Uterus (tissue), 4 donors: ENCODE data around the gene ANKFN1. TPM values are rescaled to one million over a fixed set of nuclear protein-coding genes. Genes with fewer than 3 reads are reported as not detected.

ENCODE experiments used
- DNase-seq, 2 donors: peaks; one replicate each; pipeline ENCODE4 v3.0.0-alpha.2; 2019 to 2020
- H3K27ac ChIP-seq, 2 donors: fragments of 200-600 bp; sonication (generic); 1 replicate in 1 of 2; 2 replicates in 1 of 2; pipeline ENCODE4 v1.5.1; 2016 to 2018
- H3K27me3 ChIP-seq, 2 donors: fragments of 200-600 bp; sonication (generic); one replicate each; pipeline ENCODE4 v1.5.1; 2018 to 2019; ENCODE audit warnings: control low read depth in 1 of 2
- H3K36me3 ChIP-seq, 2 donors: fragments of 200-600 bp; sonication (generic); one replicate each; pipeline ENCODE4 v1.5.1; 2019; ENCODE audit warnings: control low read depth in 1 of 2
- H3K4me1 ChIP-seq, 2 donors: fragments of 200-600 bp; sonication (generic); one replicate each; pipeline ENCODE4 v1.5.1; 2018 to 2019; ENCODE audit warnings: control low read depth in 1 of 2
- H3K4me3 ChIP-seq, 2 donors: fragments of 200-600 bp; sonication (generic); 1 replicate in 1 of 2; 2 replicates in 1 of 2; pipeline ENCODE4 v1.5.1; 2018 to 2019; ENCODE audit warnings: mild to moderate bottlenecking in 1 of 2
- H3K9me3 ChIP-seq, 2 donors: fragments of 200-600 bp; sonication (generic); one replicate each; pipeline ENCODE4 v1.5.1; 2019; ENCODE audit warnings: control low read depth in 1 of 2
- POLR2A ChIP-seq, 2 donors: fragments of 450-650 bp; IDR thresholded peaks; one replicate each; pipeline ENCODE4 v1.6.1; 2016; ENCODE audit warnings: antibody characterized with exemption in 2 of 2, mild to moderate bottlenecking in 1 of 2, moderate library complexity in 1 of 2
- intact Hi-C: fragments of 100-400 bp; cut with DNase I; formaldehyde crosslinking; loops from one replicate; pipeline ENCODE4 v1.15.1; 2023; ENCODE audit warnings: low total_unique reads
- total RNA-seq, 4 donors: library from RNA; depleted of rRNA in 3 of 4; stranded (reverse); fragments of >200 nt in 3 of 4; gene quantifications; one replicate each; pipeline versions ENCODE4 v1.1.0 to v1.2.4, GENCODE V29; 2014 to 2023
- TF ChIP-seq, protein P1 (sequence below), 4 experiments: fragments of 200-600 bp in 2 of 4; fragments of 450-650 bp in 2 of 4; sonication (generic) in 2 of 4; IDR thresholded peaks; one replicate each; pipeline ENCODE4 v1.5.1; 2016 to 2019; ENCODE audit warnings: antibody characterized with exemption in 4 of 4, mild to moderate bottlenecking in 2 of 4, moderate library complexity in 1 of 4
- donor health status: DM: yes; HTN: yes; CAD: no.

The ANKFN1 gene
- total RNA-seq, 4 donors from 2014 or later = 0.27 to 2.6 TPM; not detected in 2

- no peaks in the 10 kb centered on the region for H3K9me3 ChIP-seq
- no peak for DNase-seq
- TF ChIP-seq POLR2A (IDR thresholded peaks at IDR 0.05) = no peak
- TF ChIP-seq, protein P1, sequence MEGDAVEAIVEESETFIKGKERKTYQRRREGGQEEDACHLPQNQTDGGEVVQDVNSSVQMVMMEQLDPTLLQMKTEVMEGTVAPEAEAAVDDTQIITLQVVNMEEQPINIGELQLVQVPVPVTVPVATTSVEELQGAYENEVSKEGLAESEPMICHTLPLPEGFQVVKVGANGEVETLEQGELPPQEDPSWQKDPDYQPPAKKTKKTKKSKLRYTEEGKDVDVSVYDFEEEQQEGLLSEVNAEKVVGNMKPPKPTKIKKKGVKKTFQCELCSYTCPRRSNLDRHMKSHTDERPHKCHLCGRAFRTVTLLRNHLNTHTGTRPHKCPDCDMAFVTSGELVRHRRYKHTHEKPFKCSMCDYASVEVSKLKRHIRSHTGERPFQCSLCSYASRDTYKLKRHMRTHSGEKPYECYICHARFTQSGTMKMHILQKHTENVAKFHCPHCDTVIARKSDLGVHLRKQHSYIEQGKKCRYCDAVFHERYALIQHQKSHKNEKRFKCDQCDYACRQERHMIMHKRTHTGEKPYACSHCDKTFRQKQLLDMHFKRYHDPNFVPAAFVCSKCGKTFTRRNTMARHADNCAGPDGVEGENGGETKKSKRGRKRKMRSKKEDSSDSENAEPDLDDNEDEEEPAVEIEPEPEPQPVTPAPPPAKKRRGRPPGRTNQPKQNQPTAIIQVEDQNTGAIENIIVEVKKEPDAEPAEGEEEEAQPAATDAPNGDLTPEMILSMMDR (IDR thresholded peaks at IDR 0.05) = no peak
- H3K4me3 ChIP-seq = no peak overlapping the region
- intact Hi-C loops = no loop called here
- no peaks in the 10 kb centered on the region for H3K27me3 ChIP-seq
- no peaks in the 10 kb centered on the region for H3K4me1 ChIP-seq
- no peak overlapping the region for H3K27ac ChIP-seq
- no peaks in the 10 kb centered on the region for H3K36me3 ChIP-seq
Measured at GRCh38 chr17:56324676-56325075, 171.4 kb downstream of the ANKFN1 start.

GRCh38 chr17:56325313-56326000 is 172.2 kb downstream of the ANKFN1 start:
- Histone ChIP-seq H3K27me3 (no peaks in the 10 kb centered on the region), H3K36me3 (no peaks in the 10 kb centered on the region), H3K9me3 (no peaks in the 10 kb centered on the region), H3K4me3 (no peak overlapping the region), H3K4me1 (no peaks in the 10 kb centered on the region), H3K27ac (no peak overlapping the region)
- TF ChIP-seq, protein P1 (IDR thresholded peaks at IDR 0.05) = no peak
- TF ChIP-seq POLR2A (IDR thresholded peaks at IDR 0.05) = no peak
- intact Hi-C loops = no loop called here
- DNase-seq = no peak

GRCh38 chr17:56326001-56326359 is 172.7 kb downstream of the ANKFN1 start:
- TF ChIP-seq POLR2A (IDR thresholded peaks at IDR 0.05) = no peak
- TF ChIP-seq, protein P1 (IDR thresholded peaks at IDR 0.05) = no peak
- no peak for DNase-seq
- H3K9me3 ChIP-seq = no peaks in the 10 kb centered on the region
- no peak overlapping the region for H3K4me3 ChIP-seq
- intact Hi-C loops = no loop called here
- no peaks in the 10 kb centered on the region for H3K27me3 ChIP-seq
- H3K27ac ChIP-seq = no peak overlapping the region
- H3K36me3 ChIP-seq = no peaks in the 10 kb centered on the region
- H3K4me1 ChIP-seq = no peaks in the 10 kb centered on the region

DNA sequence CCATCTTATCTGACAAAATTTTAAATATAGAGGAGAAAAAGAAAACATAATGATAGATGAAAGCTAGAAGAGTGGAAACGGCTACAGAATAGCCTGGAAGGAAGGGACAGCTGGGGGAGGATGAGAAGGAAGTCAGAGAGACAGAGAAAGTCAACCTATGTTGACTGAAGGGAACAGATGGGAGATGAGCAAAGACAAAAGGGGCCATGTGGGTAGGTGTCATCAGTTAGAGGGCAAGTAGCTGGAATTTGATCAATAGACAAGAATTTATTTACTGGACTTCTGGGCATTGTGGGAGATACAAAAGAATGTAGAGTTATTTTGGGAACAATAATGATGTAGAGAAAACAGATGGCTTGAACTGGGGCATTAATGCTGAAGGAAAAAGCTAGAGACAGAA is 194.4 kb downstream of the ANKFN1 start:
- TF ChIP-seq, protein P1 (IDR thresholded peaks at IDR 0.05) = no peak
- no peak for TF ChIP-seq POLR2A (IDR thresholded peaks at IDR 0.05)
- Histone ChIP-seq H3K4me1 (no peaks in the 10 kb centered on the region), H3K27me3 (no peaks in the 10 kb centered on the region), H3K36me3 (no peaks in the 10 kb centered on the region), H3K27ac (no peak overlapping the region), H3K4me3 (no peak overlapping the region), H3K9me3 (no peaks in the 10 kb centered on the region)
- DNase-seq = no peak
- intact Hi-C loops = no loop called here

- no peak for TF ChIP-seq POLR2A (IDR thresholded peaks at IDR 0.05)
- TF ChIP-seq, protein P1 (IDR thresholded peaks at IDR 0.05) = no peak
- Histone ChIP-seq H3K4me1 (no peaks in the 10 kb centered on the region), H3K9me3 (no peaks in the 10 kb centered on the region), H3K36me3 (no peaks in the 10 kb centered on the region), H3K4me3 (no peak overlapping the region), H3K27ac (no peak overlapping the region), H3K27me3 (no peaks in the 10 kb centered on the region)
- intact Hi-C loops = no loop called here
- DNase-seq = no peak
Measured at GRCh38 chr17:56350592-56350991, 197.3 kb downstream of the ANKFN1 start.
